ENCODE measurements around the gene SPATA1. TPM values are rescaled to one million over a fixed set of nuclear protein-coding genes. Genes with fewer than 3 reads are reported as not detected.

SPATA1 gene
- total and polyA plus RNA-seq, 2 of the 13 experiments (the other 11 are each of a cell fraction or from before 2014, with no cell fraction given) = 0.70 to 1.4 TPM

GRCh38 chr1:84506002-84506728 lies at the start of gene SPATA1, which contains the start of gene GNG5 (continued):
- TF ChIP-seq MTERF4 (CRISPR knock-in tag; IDR thresholded peaks at IDR 0.05) = peak; percentile 85; the same call in 1 of the 2 replicates
- no peak for TF ChIP-seq TRAFD1 (CRISPR knock-in tag; IDR thresholded peaks at IDR 0.05; ENCODE audit: borderline replicate concordance)
- no peak for TF ChIP-seq ZNF414 (CRISPR knock-in tag; IDR thresholded peaks at IDR 0.05)
- TF ChIP-seq YY1 (IDR thresholded peaks at IDR 0.05; ENCODE audit: insufficient read depth, insufficient replicate concordance, low read depth, low read length) = peak; percentile 2
- TF ChIP-seq TARDBP (CRISPR knock-in tag; IDR thresholded peaks at IDR 0.05) = peak; percentile 17; the same call in 1 of the 2 replicates
- TF ChIP-seq HNF1B (CRISPR knock-in tag; IDR thresholded peaks at IDR 0.05) = peak; percentile 10; the same call in 1 of the 2 replicates
- TF ChIP-seq ZSCAN29 (CRISPR knock-in tag; conservative IDR thresholded peaks at IDR 0.05) = peak; percentile 79; the same call in 1 of the 2 replicates
- TF ChIP-seq ZNF788 (CRISPR knock-in tag; IDR thresholded peaks at IDR 0.05; ENCODE audit: borderline replicate concordance) = peak; percentile 54; the same call in 1 of the 2 replicates
- no peak; the same call in 1 of the 2 replicates for TF ChIP-seq HCFC1 (IDR thresholded peaks at IDR 0.05; ENCODE audit: low read depth, low read length)
- peak; percentile 6 for TF ChIP-seq TEAD3 (CRISPR knock-in tag; optimal IDR thresholded peaks at IDR 0.05; ENCODE audit: borderline replicate concordance)
- no peak for TF ChIP-seq REL (CRISPR knock-in tag; conservative IDR thresholded peaks at IDR 0.05)
- peak; percentile 22; the same call in 1 of the 2 replicates for TF ChIP-seq ZBTB7A (CRISPR knock-in tag; IDR thresholded peaks at IDR 0.05)
- TF ChIP-seq ATF3 (CRISPR knock-in tag; IDR thresholded peaks at IDR 0.05) = peak; percentile 54; the same call in 1 of the 2 replicates
- TF ChIP-seq NAIF1 (CRISPR knock-in tag; IDR thresholded peaks at IDR 0.05; ENCODE audit: borderline replicate concordance) = 0 out of 2 replicates have a peak, but pooled peaks have one; percentile 42
- TF ChIP-seq HDAC1 (CRISPR knock-in tag; IDR thresholded peaks at IDR 0.05) = peak; percentile 53
- TF ChIP-seq GATAD1 (CRISPR knock-in tag; IDR thresholded peaks at IDR 0.05) = no peak
- peak; percentile 80 for TF ChIP-seq ZNF687 (CRISPR knock-in tag; IDR thresholded peaks at IDR 0.05)
- TF ChIP-seq CREB1 (IDR thresholded peaks at IDR 0.05) = no peak
- TF ChIP-seq CREB1 (CRISPR knock-in tag; IDR thresholded peaks at IDR 0.05) = peak; percentile 69; the same call in 1 of the 2 replicates
